DOHH2 (cell line): ENCODE results near the gene HTR2A.

Experiments used
- H3F3A ChIP-seq: fragments of 200-600 bp; sonication (generic), shearing (Covaris generic); 2 replicates; pipeline ENCODE4 v1.6.0; 2016; ENCODE audit warnings: antibody characterized with exemption, mild to moderate bottlenecking; ENCODE audit not compliant: control insufficient read depth, insufficient read depth
- H3K27ac ChIP-seq: fragments of 200-600 bp; sonication (generic); 2 replicates; pipeline ENCODE4 v1.5.1; 2014; ENCODE audit warnings: low read depth, mild to moderate bottlenecking, low read length, moderate library complexity
- H3K27me3 ChIP-seq: fragments of 200-600 bp; sonication (generic); 2 replicates; pipeline ENCODE4 v1.6.1; 2014; ENCODE audit warnings: mild to moderate bottlenecking, low read length, mixed read lengths; ENCODE audit not compliant: control insufficient read depth
- H3K36me3 ChIP-seq: fragments of 200-600 bp; sonication (generic); 2 replicates; pipeline ENCODE4 v1.6.1; 2014; ENCODE audit warnings: mild to moderate bottlenecking, low read length, moderate library complexity, mixed read lengths; ENCODE audit not compliant: control insufficient read depth
- H3K4me1 ChIP-seq: fragments of 200-600 bp; sonication (generic); 2 replicates; pipeline ENCODE4 v1.6.1; 2014; ENCODE audit warnings: mild to moderate bottlenecking, low read length, mixed read lengths; ENCODE audit not compliant: control insufficient read depth
- H3K4me2 ChIP-seq: fragments of 200-600 bp; sonication (generic); 2 replicates; pipeline ENCODE4 v1.6.0; 2014; ENCODE audit warnings: mild to moderate bottlenecking, low read length, moderate library complexity
- H3K4me3 ChIP-seq: fragments of 200-600 bp; sonication (generic); 2 replicates; pipeline ENCODE4 v1.5.1; 2014; ENCODE audit warnings: mild to moderate bottlenecking, low read length, mixed read lengths
- H3K79me2 ChIP-seq: fragments of 200-600 bp; sonication (generic); 2 replicates; pipeline ENCODE4 v1.6.1; 2014; ENCODE audit warnings: mild to moderate bottlenecking, low read length, mixed read lengths; ENCODE audit not compliant: control insufficient read depth
- H3K9me2 ChIP-seq: fragments of 200-600 bp; sonication (generic); replicated peaks from 2 replicates; pipeline ENCODE4 v1.6.1; 2014; ENCODE audit warnings: mild to moderate bottlenecking, low read length, mixed read lengths; ENCODE audit not compliant: control insufficient read depth
- H3K9me3 ChIP-seq: fragments of 200-600 bp; sonication (generic); 2 replicates; pipeline ENCODE4 v1.6.1; 2014; ENCODE audit warnings: antibody characterized with exemption, low read length, mixed read lengths; ENCODE audit not compliant: control insufficient read depth, insufficient read depth
- H4K20me1 ChIP-seq: fragments of 200-600 bp; sonication (generic); 2 replicates; pipeline ENCODE4 v1.6.0; 2014; ENCODE audit warnings: low read depth, mild to moderate bottlenecking, antibody characterized with exemption, low read length, moderate library complexity; ENCODE audit not compliant: control insufficient read depth, insufficient read depth
- CTCF ChIP-seq: fragments of 200-600 bp; sonication (generic); IDR thresholded peaks from one replicate; pipeline ENCODE4 v1.5.1; 2014; ENCODE audit warnings: antibody characterized with exemption, mild to moderate bottlenecking, low read depth, low read length; ENCODE audit not compliant: poor library complexity, severe bottlenecking
- EZH2phosphoT487 ChIP-seq: fragments of 200-600 bp; sonication (generic); IDR thresholded peaks from 2 replicates; pipeline ENCODE4 v1.6.1; 2017; ENCODE audit warnings: borderline replicate concordance, mild to moderate bottlenecking, antibody characterized with exemption, low read length, moderate library complexity, mixed read lengths

HTR2A gene

GRCh38 chr13:46896341-46897137 is at the start of gene HTR2A:
TSS of gene HTR2A (minus strand) at chr13:46897053. CDS start at chr13:46895906, 1,147 bp downstream.
- Histone ChIP-seq H4K20me1 (no peaks in the 10 kb centered on the region), H3K27ac (no peak within 1 kb of the TSS), H3F3A (no peaks in the 10 kb centered on the region), H3K36me3 (no peaks in the 10 kb centered on the region), H3K4me2 (no peak within 1 kb of the TSS), H3K4me3 (no peak within 1 kb of the TSS), H3K27me3 (peaks cover 35% of the 10 kb centered on the region), H3K9me2 (no peaks in the 10 kb centered on the region), H3K79me2 (no peaks in the 10 kb centered on the region), H3K4me1 (peaks cover 8% of the 10 kb centered on the region), H3K9me3 (no peaks in the 10 kb centered on the region)
- TF ChIP-seq EZH2phosphoT487 (no peak), CTCF (no peak)

- no peaks in the 10 kb centered on the region for H3K36me3 ChIP-seq
- no peak overlapping the region for H3K4me3 ChIP-seq
- no peaks in the 10 kb centered on the region for H3K9me3 ChIP-seq
- TF ChIP-seq EZH2phosphoT487 (no peak), CTCF (no peak)
- no peaks in the 10 kb centered on the region for H4K20me1 ChIP-seq
- H3K4me2 ChIP-seq = no peak overlapping the region
- H3K27me3 ChIP-seq = no peaks in the 10 kb centered on the region
- no peak overlapping the region for H3K27ac ChIP-seq
- H3K4me1 ChIP-seq = no peaks in the 10 kb centered on the region
- H3K79me2 ChIP-seq = no peaks in the 10 kb centered on the region
- H3F3A ChIP-seq = no peaks in the 10 kb centered on the region
- no peaks in the 10 kb centered on the region for H3K9me2 ChIP-seq
These were observed 39.7 kb upstream of the HTR2A start for GRCh38 chr13:46936525-46936924.

GRCh38 chr13:46934749-46935148 is 37.9 kb upstream of the HTR2A start:
- no peak overlapping the region for H3K4me3 ChIP-seq
- peaks cover 6% of the 10 kb centered on the region for H3K4me1 ChIP-seq
- H3K27ac ChIP-seq = no peak overlapping the region
- H3K4me2 ChIP-seq = no peak overlapping the region
- TF ChIP-seq CTCF (no peak), EZH2phosphoT487 (no peak)
- H3F3A ChIP-seq = no peaks in the 10 kb centered on the region
- no peaks in the 10 kb centered on the region for H3K27me3 ChIP-seq
- H3K9me2 ChIP-seq = no peaks in the 10 kb centered on the region
- H4K20me1 ChIP-seq = no peaks in the 10 kb centered on the region
- H3K36me3 ChIP-seq = no peaks in the 10 kb centered on the region
- H3K9me3 ChIP-seq = no peaks in the 10 kb centered on the region
- no peaks in the 10 kb centered on the region for H3K79me2 ChIP-seq
